Measurements from ENCODE around the gene SLC8A1. TPM values are rescaled to one million over a fixed set of nuclear protein-coding genes. Genes with fewer than 3 reads are reported as not detected.

The SLC8A1 gene
- total RNA-seq, 1 experiment from 2014 or later = 1.6 TPM

DNA sequence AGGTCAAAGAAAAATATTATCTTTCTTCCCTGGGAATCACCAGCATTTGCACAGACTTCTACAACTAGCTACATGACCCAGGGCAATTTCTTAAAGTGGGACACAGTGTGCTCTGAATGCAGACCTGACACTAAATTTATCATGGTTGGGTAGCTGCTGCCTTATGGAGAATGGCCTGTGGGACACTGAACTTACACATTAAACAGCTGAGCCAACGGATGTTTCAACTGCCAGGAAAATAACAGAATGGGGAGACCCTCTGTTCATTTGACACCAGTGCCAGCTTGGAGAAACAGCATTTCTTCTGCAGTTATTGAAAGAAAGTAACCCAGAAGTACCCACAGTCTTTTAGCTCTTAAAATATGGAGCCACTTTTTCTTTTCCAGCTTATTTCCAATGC, 54.1 kb downstream of the SLC8A1 start:
- ChIA-PET CTCF (no interaction called here), POLR2A (no interaction called here)
- no TSS peak for BruUV-seq (replicated peaks)
- intact Hi-C loops (cut with micrococcal nuclease) = no loop called here
- no peak overlapping the region for H3K4me3 Mint-ChIP-seq (ENCODE audit: unreplicated experiment)
- TF ChIP-seq, protein P1, sequence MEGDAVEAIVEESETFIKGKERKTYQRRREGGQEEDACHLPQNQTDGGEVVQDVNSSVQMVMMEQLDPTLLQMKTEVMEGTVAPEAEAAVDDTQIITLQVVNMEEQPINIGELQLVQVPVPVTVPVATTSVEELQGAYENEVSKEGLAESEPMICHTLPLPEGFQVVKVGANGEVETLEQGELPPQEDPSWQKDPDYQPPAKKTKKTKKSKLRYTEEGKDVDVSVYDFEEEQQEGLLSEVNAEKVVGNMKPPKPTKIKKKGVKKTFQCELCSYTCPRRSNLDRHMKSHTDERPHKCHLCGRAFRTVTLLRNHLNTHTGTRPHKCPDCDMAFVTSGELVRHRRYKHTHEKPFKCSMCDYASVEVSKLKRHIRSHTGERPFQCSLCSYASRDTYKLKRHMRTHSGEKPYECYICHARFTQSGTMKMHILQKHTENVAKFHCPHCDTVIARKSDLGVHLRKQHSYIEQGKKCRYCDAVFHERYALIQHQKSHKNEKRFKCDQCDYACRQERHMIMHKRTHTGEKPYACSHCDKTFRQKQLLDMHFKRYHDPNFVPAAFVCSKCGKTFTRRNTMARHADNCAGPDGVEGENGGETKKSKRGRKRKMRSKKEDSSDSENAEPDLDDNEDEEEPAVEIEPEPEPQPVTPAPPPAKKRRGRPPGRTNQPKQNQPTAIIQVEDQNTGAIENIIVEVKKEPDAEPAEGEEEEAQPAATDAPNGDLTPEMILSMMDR (IDR thresholded peaks at IDR 0.05; ENCODE audit: unreplicated experiment) = no peak
- H3K4me1 Mint-ChIP-seq (ENCODE audit: insufficient read depth, unreplicated experiment) = peaks cover 24% of the 10 kb centered on the region
- no peaks in the 10 kb centered on the region for H3K9me3 Mint-ChIP-seq (ENCODE audit: unreplicated experiment)
- H3K27ac Mint-ChIP-seq (ENCODE audit: low read depth, unreplicated experiment) = no peak overlapping the region
- H3K36me3 Mint-ChIP-seq (ENCODE audit: insufficient read depth, unreplicated experiment) = no peaks in the 10 kb centered on the region
- no peak for DNase-seq (ENCODE audit: unreplicated experiment)
- H3K27me3 Mint-ChIP-seq (ENCODE audit: insufficient read depth, unreplicated experiment) = no peaks in the 10 kb centered on the region

DNA sequence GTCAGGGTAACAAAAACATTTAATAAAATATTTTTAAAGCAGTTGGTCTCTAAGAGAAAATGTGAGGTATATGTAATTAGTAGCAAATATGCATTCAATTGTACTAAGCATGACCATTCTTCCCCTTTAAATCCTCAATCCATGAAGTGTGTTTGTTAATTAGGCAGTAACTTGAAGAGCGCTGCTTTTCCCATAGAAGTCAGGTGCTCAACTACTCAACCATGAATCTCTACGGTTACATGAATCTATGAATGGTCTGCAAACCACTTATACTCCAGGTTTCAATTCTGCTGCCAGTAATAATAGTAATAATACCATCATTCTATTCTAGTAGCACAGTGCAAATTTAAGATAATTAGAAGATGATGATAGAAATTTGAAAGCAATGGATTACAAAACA, 55.8 kb downstream of the SLC8A1 start:
- CTCF ChIA-PET = no interaction called here
- intact Hi-C loops (cut with micrococcal nuclease) = no loop called here
- Mint-ChIP-seq H3K27me3 (ENCODE audit: insufficient read depth, unreplicated experiment) (no peaks in the 10 kb centered on the region), H3K27ac (ENCODE audit: low read depth, unreplicated experiment) (no peak overlapping the region), H3K9me3 (ENCODE audit: unreplicated experiment) (no peaks in the 10 kb centered on the region), H3K4me3 (ENCODE audit: unreplicated experiment) (no peak overlapping the region), H3K36me3 (ENCODE audit: insufficient read depth, unreplicated experiment) (no peaks in the 10 kb centered on the region), H3K4me1 (ENCODE audit: insufficient read depth, unreplicated experiment) (peaks cover 16% of the 10 kb centered on the region)
- TF ChIP-seq, protein P1 (IDR thresholded peaks at IDR 0.05; ENCODE audit: unreplicated experiment) = no peak
- POLR2A ChIA-PET = no interaction called here
- no TSS peak for BruUV-seq (replicated peaks)
- no peak for DNase-seq (ENCODE audit: unreplicated experiment)

DNA sequence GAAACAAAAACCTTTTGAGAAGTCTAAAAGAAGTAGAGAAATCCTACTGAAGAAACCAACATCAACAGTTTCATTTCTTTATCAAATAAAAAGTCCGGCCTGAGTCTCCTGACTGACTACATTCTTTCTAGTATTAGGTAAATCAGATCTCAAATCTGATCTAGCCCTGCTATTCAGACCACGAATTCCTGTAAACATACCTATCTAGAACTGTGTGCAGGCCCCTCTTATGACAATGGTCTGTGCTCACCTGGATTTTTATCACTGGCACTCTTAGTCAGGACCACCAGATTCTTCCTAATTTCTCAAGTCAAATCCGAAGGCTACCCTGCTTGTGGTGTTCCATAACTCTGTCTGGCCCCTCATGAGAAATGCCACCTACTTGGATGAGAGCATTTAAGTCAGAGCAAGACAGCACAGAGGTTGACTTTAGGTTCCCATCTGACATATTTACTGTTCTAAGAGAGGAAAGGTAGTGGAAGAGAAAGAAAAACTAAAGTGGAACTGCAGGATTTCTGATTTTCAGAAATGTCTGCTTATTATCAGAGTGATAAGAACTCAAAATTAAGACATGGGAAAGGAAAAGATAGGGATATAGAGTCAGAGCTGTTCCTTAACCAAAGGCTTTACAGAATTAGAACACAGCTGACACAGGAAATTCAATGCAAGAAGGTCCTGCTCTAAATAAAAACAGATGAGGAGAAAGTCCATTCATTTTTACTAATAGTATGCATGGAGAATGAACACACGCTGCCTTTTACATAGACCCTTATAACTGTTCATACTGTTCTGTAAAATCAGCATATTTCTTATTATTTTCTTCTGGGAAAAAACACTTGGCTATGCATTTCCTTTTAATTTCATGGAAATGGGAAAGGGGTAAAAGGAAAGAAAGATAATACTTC, 56.5 kb downstream of the SLC8A1 start:
- Mint-ChIP-seq H3K4me1 (ENCODE audit: insufficient read depth, unreplicated experiment) (peaks cover 9% of the 10 kb centered on the region), H3K9me3 (ENCODE audit: unreplicated experiment) (no peaks in the 10 kb centered on the region), H3K27me3 (ENCODE audit: insufficient read depth, unreplicated experiment) (no peaks in the 10 kb centered on the region), H3K27ac (ENCODE audit: low read depth, unreplicated experiment) (no peak overlapping the region), H3K4me3 (ENCODE audit: unreplicated experiment) (no peak overlapping the region), H3K36me3 (ENCODE audit: insufficient read depth, unreplicated experiment) (no peaks in the 10 kb centered on the region)
- ChIA-PET POLR2A (no interaction called here), CTCF (no interaction called here)
- TF ChIP-seq, protein P1 (IDR thresholded peaks at IDR 0.05; ENCODE audit: unreplicated experiment) = no peak
- no TSS peak for BruUV-seq (replicated peaks)
- no peak for DNase-seq (ENCODE audit: unreplicated experiment)
- intact Hi-C loops (cut with micrococcal nuclease) = no loop called here

DNA sequence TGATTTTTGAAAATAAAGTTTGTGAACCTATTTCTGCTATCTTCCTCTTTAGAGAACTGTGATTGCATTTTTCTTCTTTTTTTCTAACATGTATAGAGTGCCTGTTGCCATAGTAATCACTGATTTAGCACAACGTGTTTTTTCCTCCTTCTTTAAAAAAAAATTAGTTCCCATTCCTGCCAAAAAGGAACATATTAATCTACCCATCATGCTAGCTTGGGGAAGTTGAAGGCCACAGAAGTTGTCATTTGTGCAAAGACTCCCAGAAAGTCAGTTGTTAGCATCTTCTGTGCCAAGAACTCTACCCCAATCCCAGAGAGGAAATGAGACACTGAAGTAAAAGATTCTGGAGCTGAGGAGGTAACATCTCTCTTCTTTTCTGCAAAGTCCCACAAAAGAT, 57.3 kb downstream of the SLC8A1 start:
- intact Hi-C loops (cut with micrococcal nuclease) = no loop called here
- TF ChIP-seq, protein P1 (IDR thresholded peaks at IDR 0.05; ENCODE audit: unreplicated experiment) = no peak
- H3K4me3 Mint-ChIP-seq (ENCODE audit: unreplicated experiment) = no peak overlapping the region
- no peak for DNase-seq (ENCODE audit: unreplicated experiment)
- peaks cover 5% of the 10 kb centered on the region for H3K4me1 Mint-ChIP-seq (ENCODE audit: insufficient read depth, unreplicated experiment)
- H3K9me3 Mint-ChIP-seq (ENCODE audit: unreplicated experiment) = no peaks in the 10 kb centered on the region
- H3K27ac Mint-ChIP-seq (ENCODE audit: low read depth, unreplicated experiment) = no peak overlapping the region
- no peaks in the 10 kb centered on the region for H3K27me3 Mint-ChIP-seq (ENCODE audit: insufficient read depth, unreplicated experiment)
- H3K36me3 Mint-ChIP-seq (ENCODE audit: insufficient read depth, unreplicated experiment) = no peaks in the 10 kb centered on the region
- ChIA-PET POLR2A (no interaction called here), CTCF (no interaction called here)
- no TSS peak for BruUV-seq (replicated peaks)
